Pancreas (tissue), 10 donors: ENCODE results near the gene ZC3H13. TPM values are rescaled to one million over a fixed set of nuclear protein-coding genes. Genes with fewer than 3 reads are reported as not detected.

Experiments used
- ATAC-seq, 4 donors: fragments of 200-7000 bp; cut with Tn5 transposase; one replicate each; pipeline versions ENCODE4 v1.8.0 to v1.9.1; 2020; ENCODE audit warnings: mild to moderate bottlenecking in 4 of 4, moderate library complexity in 4 of 4
- DNase-seq, 6 donors: peaks; one replicate each; pipeline ENCODE4 v3.0.0-alpha.2; 2020
- FAIRE-seq: peaks from 2 replicates; lab custom pipeline; 2012; peaks lifted over from hg19 to GRCh38; lab: Jason Lieb, UNC
- H3K27ac ChIP-seq, 4 donors: fragments of 200-600 bp; sonication (generic); 1 replicate in 3 of 4; 2 replicates in 1 of 4; pipeline versions ENCODE4 v1.5.0 to v1.8.0; 2020
- H3K27me3 ChIP-seq, 4 donors: fragments of 200-600 bp; one replicate each; pipeline ENCODE4 v1.8.0; 2021
- H3K36me3 ChIP-seq, 3 donors: fragments of 200-600 bp; sonication (generic) in 1 of 3; one replicate each; pipeline versions ENCODE4 v1.5.0 to v1.8.0; 2020 to 2021
- H3K4me1 ChIP-seq, 3 donors: fragments of 200-600 bp; one replicate each; pipeline ENCODE4 v1.8.0; 2021
- H3K4me3 ChIP-seq, 4 donors: fragments of 200-600 bp; sonication (generic) in 2 of 4; one replicate each; pipeline versions ENCODE4 v1.5.0 to v1.8.0; 2020 to 2021
- H3K9me3 ChIP-seq, 4 donors: fragments of 200-600 bp; one replicate each; pipeline ENCODE4 v1.8.0; 2021
- CTCF ChIP-seq, 4 donors: fragments of 200-600 bp; sonication (generic) in 3 of 4; IDR thresholded peaks; one replicate each; pipeline versions ENCODE4 v1.5.0 to v1.8.0; 2021; ENCODE audit warnings: antibody characterized with exemption in 4 of 4
- WGBS, 2 donors: extraction: QIAGEN DNeasy Blood & Tissue Kit; methylation state at CpG; one replicate each; pipeline ENCODE4 v1.1.7; 2013; 5-methylcytosine and 5-hydroxymethylcytosine counted together
- intact Hi-C, 3 donors: fragments of 100-400 bp; cut with DNase I; formaldehyde crosslinking; loops; one replicate each; pipeline versions ENCODE4 v1.11.1 to v1.14.2; 2022
- polyA plus RNA-seq, 2 donors: library from polyadenylated mRNA; stranded (reverse); fragments of 200-250 nt; gene quantifications; one replicate each; pipeline ENCODE4 v1.2.3, GENCODE V29; 2013
- total RNA-seq, 6 donors: library from RNA; stranded (reverse); fragmentation: NEBNext Ultra II Directional in 4 of 6; extraction: Animal tissue kit (Norgen Biotek cat#: 25700) in 4 of 6; gene quantifications; one replicate each; pipeline versions ENCODE4 v1.2.1 to v1.2.4, GENCODE V29; 2021 to 2023
- donor health status: healthy with polysubstance abuse.
- donor health status: DM: no; HTN: no; CAD: no; lungs with moderate emphysema.
- donor health status: DM: no; HTN: no; CAD: no.
- donor health status: control.
- donor health status: control.
- donor health status: Bipolar disorder and iron deficiency.
- donor health status: DM: yes; HTN: yes; CAD: no.
- donor health status: DM: no; HTN: no; CAD: no.
- donor health status: DM: no; HTN: no; CAD: no.
- donor health status: DM: yes; HTN: yes; CAD: no.

The ZC3H13 gene
- total and polyA plus RNA-seq, 8 donors: 7.6 to 24.1 (median 14.0) TPM

- no peak for FAIRE-seq
- Histone ChIP-seq H3K4me3 (no peak overlapping the region), H3K9me3 (no peaks in the 10 kb centered on the region), H3K27me3 (no peaks in the 10 kb centered on the region), H3K27ac (no peak overlapping the region), H3K36me3 (no peaks in the 10 kb centered on the region), H3K4me1 (no peaks in the 10 kb centered on the region)
- intact Hi-C loops: no loop called here
- peak in 2 of 6 donors; percentile 23 to 44 for DNase-seq
- WGBS, 2 donors: 12 to 18% methylated on average over 2 of the region's 2 CpGs
- peak; percentile 68 to 91 (median 81) for ATAC-seq
- TF ChIP-seq CTCF (IDR thresholded peaks at IDR 0.05): no peak
These were observed 123.7 kb downstream of the ZC3H13 start for GRCh38 chr13:45928843-45929242.

GRCh38 chr13:45928176-45928575 is 124.4 kb downstream of the ZC3H13 start:
- no peak overlapping the region for H3K4me3 ChIP-seq
- no peak for TF ChIP-seq CTCF (IDR thresholded peaks at IDR 0.05)
- no peak for FAIRE-seq

GRCh38 chr13:45926741-45927140 is 125.8 kb downstream of the ZC3H13 start:
- 69 to 80% methylated on average over 3 of the region's 3 CpGs for WGBS, 2 donors
- Histone ChIP-seq H3K9me3 (no peaks in the 10 kb centered on the region), H3K27me3 (no peaks in the 10 kb centered on the region), H3K4me1 (no peaks in the 10 kb centered on the region), H3K27ac (no peak overlapping the region), H3K36me3 (no peaks in the 10 kb centered on the region), H3K4me3 (no peak overlapping the region)
- no peak for TF ChIP-seq CTCF (IDR thresholded peaks at IDR 0.05)
- intact Hi-C loops: no loop called here
- FAIRE-seq: no peak
- no peak for ATAC-seq
- no peak for DNase-seq

More at GRCh38 chr13:45928176-45928575, 124.4 kb downstream of the ZC3H13 start:
- no peaks in the 10 kb centered on the region for H3K27me3 ChIP-seq
- DNase-seq: no peak
- H3K27ac ChIP-seq: no peak overlapping the region
- 79 to 82% methylated on average over 5 of the region's 5 CpGs for WGBS, 2 donors
- intact Hi-C loops: no loop called here
- H3K36me3 ChIP-seq: no peaks in the 10 kb centered on the region
- ATAC-seq: no peak
- H3K4me1 ChIP-seq: no peaks in the 10 kb centered on the region
- H3K9me3 ChIP-seq: no peaks in the 10 kb centered on the region

GRCh38 chr13:45925151-45925550 is 127.4 kb downstream of the ZC3H13 start:
- FAIRE-seq: no peak
- Histone ChIP-seq H3K4me1 (no peaks in the 10 kb centered on the region), H3K27ac (no peak overlapping the region), H3K27me3 (no peaks in the 10 kb centered on the region), H3K36me3 (no peaks in the 10 kb centered on the region), H3K4me3 (no peak overlapping the region), H3K9me3 (no peaks in the 10 kb centered on the region)
- TF ChIP-seq CTCF (IDR thresholded peaks at IDR 0.05): no peak
- intact Hi-C loops: no loop called here
- 77 to 88% methylated on average over 3 of the region's 3 CpGs for WGBS, 2 donors
- DNase-seq: no peak
- no peak for ATAC-seq

- DNase-seq: no peak
- intact Hi-C loops: no loop called here
- no peak for TF ChIP-seq CTCF (IDR thresholded peaks at IDR 0.05)
- H3K27ac ChIP-seq: no peak overlapping the region
- H3K9me3 ChIP-seq: no peaks in the 10 kb centered on the region
- no peak for FAIRE-seq
- H3K36me3 ChIP-seq: no peaks in the 10 kb centered on the region
- H3K4me1 ChIP-seq: no peaks in the 10 kb centered on the region
- 63 to 64% methylated on average over 1 of the region's 1 CpG for WGBS, 2 donors
- H3K4me3 ChIP-seq: no peak overlapping the region
- no peaks in the 10 kb centered on the region for H3K27me3 ChIP-seq
- no peak for ATAC-seq
These were observed 131.3 kb downstream of the ZC3H13 start for GRCh38 chr13:45921162-45921736.
